Cerebellar nuclear complex (tissue), 1 donor: ENCODE data around the gene RYR2.

Experiments used
- DNase-seq, 2 experiments: peaks; one replicate each; lab custom pipeline; 2025; lab: John Stamatoyannopoulos, UW

RYR2 gene

DNA sequence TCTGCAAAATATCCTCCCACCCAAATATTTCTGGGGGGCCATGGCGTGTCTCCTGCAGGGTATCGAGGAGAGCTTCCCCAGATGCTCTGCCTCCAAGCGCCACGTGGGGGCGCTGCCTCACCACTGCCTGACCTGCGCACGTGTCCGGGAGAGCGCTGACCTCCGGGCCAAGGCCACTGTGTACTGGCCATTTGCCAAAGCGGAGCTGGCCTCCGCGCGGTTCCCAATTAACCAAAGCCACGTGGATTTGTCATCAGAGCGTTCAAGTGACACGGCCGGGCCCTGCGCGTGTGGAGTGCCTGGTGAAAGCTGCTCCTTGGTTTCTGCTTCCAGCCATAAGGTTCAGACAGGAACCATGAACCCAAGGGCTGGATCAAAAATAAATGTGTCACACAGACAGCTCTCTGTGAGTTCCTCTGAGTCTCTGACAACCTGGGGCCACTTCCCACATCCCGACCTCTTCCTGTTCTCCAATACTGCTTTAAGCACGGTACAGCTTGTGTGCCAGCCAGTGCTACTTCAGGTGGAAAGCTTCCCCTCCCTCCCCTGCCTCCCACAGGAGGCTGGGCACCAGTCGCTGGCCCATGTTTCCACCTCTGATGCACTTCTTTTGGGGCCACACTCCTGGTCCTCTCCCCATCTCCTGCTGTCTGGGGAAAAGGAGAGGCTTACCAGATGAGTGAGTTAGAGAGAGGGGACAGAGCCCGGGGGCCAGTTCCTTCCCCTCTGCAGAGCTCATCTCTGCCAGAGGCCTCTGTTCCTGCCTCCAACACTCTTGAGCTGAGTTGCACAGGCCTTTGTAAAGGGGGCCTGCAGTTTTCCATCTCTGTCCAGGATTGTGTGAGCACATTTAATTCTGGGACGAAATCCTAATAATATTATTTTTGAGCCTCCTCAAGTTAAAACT is 822.6 kb downstream of the RYR2 start:
- no peak for DNase-seq

DNA sequence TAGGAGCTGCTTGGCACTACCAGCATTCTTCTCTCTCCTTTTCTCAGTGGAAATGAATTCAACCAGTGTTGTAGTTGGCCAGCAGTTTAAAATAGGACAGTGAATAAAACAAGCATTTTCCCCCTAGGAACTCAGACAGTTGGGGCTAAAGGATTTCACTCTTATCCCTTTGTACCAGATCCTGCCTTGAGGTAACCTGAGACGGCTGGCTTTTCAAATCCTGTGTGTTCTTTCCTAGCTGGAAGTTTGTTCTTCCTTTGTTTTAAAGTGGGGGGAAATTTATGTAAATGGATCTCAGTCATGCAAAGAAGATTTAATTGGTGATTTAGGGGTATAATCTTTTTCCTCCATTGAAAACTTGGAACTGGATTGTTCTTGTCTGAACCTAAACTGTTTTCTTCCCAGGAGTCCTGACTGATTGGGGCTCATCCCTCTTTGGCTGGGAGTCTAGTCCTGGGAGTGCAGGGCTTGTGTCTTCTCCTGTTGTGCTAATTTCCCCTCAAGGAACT is 825.5 kb downstream of the RYR2 start:
- DNase-seq: no peak

DNA sequence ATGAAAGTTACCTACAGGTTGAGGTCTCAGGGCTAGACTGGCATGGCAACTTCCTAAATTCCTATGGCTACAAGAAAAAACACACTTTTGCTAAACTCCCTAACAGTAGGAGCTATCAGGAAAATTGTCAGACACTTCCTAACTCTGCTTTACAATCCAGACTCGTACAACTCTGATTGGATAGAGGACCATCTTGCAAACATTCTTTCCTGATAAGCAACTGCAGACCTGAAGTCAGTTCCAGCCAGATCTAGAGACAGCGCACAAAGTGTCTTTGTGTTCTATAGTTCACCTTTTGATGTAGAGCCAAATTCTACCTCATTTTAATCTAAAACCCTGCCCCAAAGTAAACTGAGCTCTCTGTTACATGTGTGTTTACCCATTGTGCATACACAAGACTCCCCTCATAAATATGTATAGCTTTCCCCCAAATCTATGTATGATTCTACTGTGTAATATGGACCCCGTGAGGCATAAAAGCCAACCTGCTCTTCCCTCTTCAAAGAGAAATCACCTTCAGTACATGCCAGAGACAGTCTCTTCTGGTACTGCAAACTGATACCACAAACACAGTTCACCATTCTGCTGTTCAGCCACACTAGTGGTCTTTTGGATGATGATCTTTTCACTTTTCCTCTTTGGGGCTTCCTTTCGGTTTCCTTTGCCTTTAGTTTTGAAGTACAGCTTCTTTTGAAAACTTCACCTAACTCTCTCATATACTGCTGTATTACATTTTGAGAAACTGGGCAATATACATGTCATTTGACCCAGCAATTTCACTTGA is 827.0 kb downstream of the RYR2 start:
- no peak for DNase-seq

DNA sequence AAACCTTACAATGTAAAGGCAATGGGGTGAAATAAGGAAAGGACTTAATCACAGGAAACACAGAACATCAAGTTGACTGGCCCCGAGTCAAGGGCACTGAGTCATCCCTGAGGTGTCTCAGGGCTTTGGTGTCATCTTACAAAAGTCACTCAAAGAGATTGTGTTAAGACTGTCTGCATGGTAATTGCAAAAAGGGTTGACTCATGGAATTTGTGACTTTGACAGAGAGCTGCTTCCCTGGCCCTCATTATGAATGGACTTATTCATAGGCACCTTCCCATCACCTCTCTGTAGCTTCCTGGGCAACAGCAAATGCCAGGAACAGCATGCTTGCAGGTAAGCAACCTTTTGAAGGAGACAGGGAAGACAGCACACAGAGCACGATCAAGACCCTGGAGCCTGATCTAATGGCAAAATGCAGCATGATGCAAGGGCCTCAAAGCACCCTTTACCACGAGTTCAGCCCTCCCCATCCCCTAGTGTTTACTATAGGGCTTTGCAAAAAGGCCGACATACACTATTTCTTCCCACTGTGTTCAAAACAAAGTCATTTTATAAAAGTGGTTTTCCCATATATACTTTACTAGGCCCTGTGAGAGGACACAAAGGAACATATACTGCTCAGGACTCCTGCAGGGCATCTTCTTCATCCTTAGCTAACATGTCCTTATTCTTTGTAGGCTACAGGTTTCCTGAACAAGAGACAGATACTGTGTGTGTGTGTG is 831.7 kb downstream of the RYR2 start:
- no peak for DNase-seq

DNA sequence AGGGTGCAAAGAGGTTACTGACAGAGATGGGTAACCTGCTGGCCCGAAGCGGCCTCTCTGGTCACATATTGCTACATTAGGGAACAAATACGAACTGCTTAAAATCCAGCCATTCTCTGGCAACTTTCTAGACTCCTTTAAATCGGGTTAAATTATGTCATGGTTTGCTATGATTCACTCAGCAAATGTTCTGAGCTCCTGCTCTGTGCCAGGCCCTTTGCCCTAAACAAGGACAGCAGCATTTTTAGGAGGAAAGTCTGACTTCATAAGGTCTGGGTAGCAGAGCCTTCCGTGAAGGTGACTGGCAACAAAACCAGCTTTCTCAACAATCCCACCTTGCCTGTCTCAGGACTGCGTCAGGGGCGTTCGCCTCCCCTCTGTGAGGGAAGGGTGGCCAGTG is 833.3 kb downstream of the RYR2 start:
- DNase-seq: no peak

DNA sequence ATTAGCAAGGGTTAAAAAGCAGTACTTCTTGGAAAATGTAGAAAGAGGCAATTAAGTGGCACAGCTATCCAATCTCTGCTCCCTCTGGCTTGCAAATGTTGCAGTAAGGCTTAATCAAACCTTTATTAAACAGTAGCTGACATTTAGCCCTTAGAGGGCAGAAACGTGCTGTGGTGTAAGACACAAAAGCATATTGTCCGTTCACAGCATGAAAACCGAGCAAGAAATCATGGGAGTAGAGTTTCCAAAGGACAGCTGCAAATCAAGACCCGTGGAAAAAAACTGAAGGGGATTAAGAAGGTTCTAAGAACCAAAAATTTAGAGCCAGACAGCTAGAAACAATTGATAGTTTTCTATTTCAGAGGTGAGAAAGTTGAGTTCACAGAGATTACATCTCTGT is 835.6 kb downstream of the RYR2 start:
- DNase-seq: no peak

DNA sequence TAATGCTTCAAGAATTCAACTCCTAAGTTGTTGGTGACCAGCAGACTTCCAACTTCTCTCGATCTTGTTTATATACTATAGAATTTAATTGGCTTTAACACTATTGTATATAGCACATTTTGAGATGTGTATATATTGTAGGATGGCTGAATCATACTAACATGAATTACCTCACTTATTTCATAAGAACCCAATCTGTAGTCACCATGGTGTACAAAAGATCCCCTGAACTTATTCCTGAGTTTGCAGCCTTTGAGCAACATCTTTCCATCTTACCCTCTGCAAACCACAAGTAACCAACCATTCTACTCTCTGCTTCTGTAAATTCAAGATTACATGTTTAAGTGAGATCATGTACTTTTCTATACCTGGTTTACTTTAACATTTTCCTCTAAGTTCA is 836.4 kb downstream of the RYR2 start:
- no peak for DNase-seq

DNA sequence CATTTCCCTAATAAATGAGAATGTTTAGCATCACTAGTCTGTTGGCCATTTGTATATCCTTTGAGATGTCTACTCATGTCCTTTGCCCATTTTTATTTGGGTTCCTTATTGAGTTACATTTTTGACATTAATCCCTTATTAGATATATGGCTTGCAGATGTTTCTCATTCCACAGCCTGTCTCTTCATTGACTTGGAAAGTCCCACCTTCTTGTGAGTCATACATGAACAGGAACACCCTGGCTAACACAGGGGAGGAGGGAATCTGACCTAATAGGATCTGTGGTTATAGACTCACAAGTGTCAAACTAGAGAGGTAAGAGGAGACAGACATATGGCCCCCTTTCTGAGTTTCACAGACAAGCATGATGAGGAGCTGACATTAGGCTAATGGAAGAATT is 837.2 kb downstream of the RYR2 start:
- DNase-seq: no peak
